A673 (cell line): Measurements from ENCODE around the gene CD4. TPM values are rescaled to one million over a fixed set of nuclear protein-coding genes. Genes with fewer than 3 reads are reported as not detected.

Experiments
- BruUV-seq: library from RNA; stranded (reverse); fragments of 400-500 nt; replicated peaks from 2 replicates; lab custom pipeline; 2021; lab: Mats Ljungman, UMichigan
- CTCF ChIA-PET: fragments of 300-600 bp; sonication (Branson Sonifier 250); formaldehyde crosslinking; loops from one replicate; lab custom pipeline; 2022; ENCODE audit warnings: antibody characterized with exemption; lab: Charles Lee
- POLR2A ChIA-PET: fragments of 300-600 bp; sonication (Branson Sonifier 250); formaldehyde crosslinking; loops from one replicate; lab custom pipeline; 2022; ENCODE audit warnings: antibody characterized with exemption; ENCODE audit not compliant: low non-redundant PET; lab: Charles Lee
- DNase-seq: peaks from one replicate; pipeline ENCODE4 v3.0.0-alpha.2; 2015; ENCODE audit warnings: low spot score
- H3K27ac ChIP-seq: fragments of 200-600 bp; sonication (generic); 2 replicates; pipeline ENCODE4 v1.5.1; 2016; ENCODE audit warnings: mixed run types, low read depth, mild to moderate bottlenecking, mixed read lengths, antibody characterized with exemption, low read length; ENCODE audit not compliant: poor library complexity, severe bottlenecking
- H3K27me3 ChIP-seq: fragments of 200-600 bp; sonication (generic); replicated peaks from 2 replicates; pipeline ENCODE4 v1.6.1; 2017; ENCODE audit warnings: mixed run types, low read depth, mild to moderate bottlenecking, mixed read lengths, antibody characterized with exemption, low read length; ENCODE audit not compliant: insufficient read depth, poor library complexity
- H3K36me3 ChIP-seq: fragments of 200-600 bp; sonication (generic); 2 replicates; pipeline ENCODE4 v1.6.1; 2016; ENCODE audit warnings: mixed run types, mild to moderate bottlenecking, mixed read lengths, antibody characterized with exemption, low read length; ENCODE audit not compliant: insufficient read depth, poor library complexity, severe bottlenecking
- H3K4me1 ChIP-seq: fragments of 200-600 bp; sonication (generic); 2 replicates; pipeline ENCODE4 v1.6.1; 2017; ENCODE audit warnings: mixed run types, mild to moderate bottlenecking, mixed read lengths, antibody characterized with exemption, low read length; ENCODE audit not compliant: insufficient read depth, poor library complexity, severe bottlenecking
- H3K4me3 ChIP-seq: fragments of 200-600 bp; sonication (generic); 2 replicates; pipeline ENCODE4 v1.5.1; 2016; ENCODE audit warnings: low read depth, mixed run types, mild to moderate bottlenecking, mixed read lengths, low read length; ENCODE audit not compliant: poor library complexity, severe bottlenecking
- H3K9me3 ChIP-seq: fragments of 200-600 bp; sonication (generic); 2 replicates; pipeline ENCODE4 v1.6.1; 2016; ENCODE audit warnings: mixed run types, low read depth, mild to moderate bottlenecking, mixed read lengths, antibody characterized with exemption, low read length; ENCODE audit not compliant: poor library complexity, severe bottlenecking
- EZH2 ChIP-seq: fragments of 200-600 bp; sonication (generic); IDR thresholded peaks from 2 replicates; pipeline ENCODE4 v1.6.1; 2017; ENCODE audit warnings: borderline replicate concordance, low read depth, mild to moderate bottlenecking, mixed read lengths, antibody characterized with exemption, low read length; ENCODE audit not compliant: poor library complexity, severe bottlenecking
- intact Hi-C: fragments of 100-400 bp; cut with micrococcal nuclease; formaldehyde crosslinking; loops from one replicate; pipeline ENCODE4 v1.10.0; 2022; ENCODE audit not compliant: unreplicated experiment
- total RNA-seq: library from RNA; stranded (reverse); gene quantifications from 2 replicates; pipeline ENCODE4 v1.2.3, GENCODE V29; 2021
- TF ChIP-seq, protein P1 (sequence below): fragments of 300-800, 200-600 bp; sonication (generic); conservative IDR thresholded peaks from 2 replicates; pipeline ENCODE4 v1.5.1; 2017; ENCODE audit warnings: low read depth, mild to moderate bottlenecking, antibody characterized with exemption, low read length, moderate library complexity, mixed read lengths

CD4 gene
- total RNA-seq, 1 experiment from 2014 or later: not detected

DNA sequence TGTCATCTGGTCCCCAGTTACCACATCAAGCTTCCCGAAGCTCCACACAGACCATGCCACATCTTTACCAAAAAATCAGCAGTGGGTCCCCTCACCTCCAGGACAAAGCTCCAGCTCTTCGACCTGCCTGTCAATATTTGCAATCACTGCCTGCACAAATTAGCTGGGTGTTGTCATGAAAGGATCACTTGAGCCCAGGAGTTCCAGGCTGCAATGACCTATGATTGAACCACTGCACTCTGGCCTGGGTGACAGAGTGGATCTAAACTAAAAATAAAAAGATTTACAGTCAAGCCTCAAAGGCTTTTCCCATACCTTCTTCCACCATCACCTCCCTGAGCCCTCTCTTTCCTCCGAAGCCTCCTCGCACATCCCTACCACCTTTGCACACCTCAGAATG, 7.2 kb downstream of the CD4 start:
- Histone ChIP-seq H3K4me1 (no peaks in the 10 kb centered on the region), H3K27ac (no peak overlapping the region), H3K9me3 (no peaks in the 10 kb centered on the region), H3K36me3 (no peaks in the 10 kb centered on the region), H3K27me3 (no peaks in the 10 kb centered on the region), H3K4me3 (no peak overlapping the region)
- no peak for DNase-seq
- intact Hi-C loops: no loop called here
- BruUV-seq: no TSS peak
- no peak for TF ChIP-seq EZH2
- TF ChIP-seq, protein P1, sequence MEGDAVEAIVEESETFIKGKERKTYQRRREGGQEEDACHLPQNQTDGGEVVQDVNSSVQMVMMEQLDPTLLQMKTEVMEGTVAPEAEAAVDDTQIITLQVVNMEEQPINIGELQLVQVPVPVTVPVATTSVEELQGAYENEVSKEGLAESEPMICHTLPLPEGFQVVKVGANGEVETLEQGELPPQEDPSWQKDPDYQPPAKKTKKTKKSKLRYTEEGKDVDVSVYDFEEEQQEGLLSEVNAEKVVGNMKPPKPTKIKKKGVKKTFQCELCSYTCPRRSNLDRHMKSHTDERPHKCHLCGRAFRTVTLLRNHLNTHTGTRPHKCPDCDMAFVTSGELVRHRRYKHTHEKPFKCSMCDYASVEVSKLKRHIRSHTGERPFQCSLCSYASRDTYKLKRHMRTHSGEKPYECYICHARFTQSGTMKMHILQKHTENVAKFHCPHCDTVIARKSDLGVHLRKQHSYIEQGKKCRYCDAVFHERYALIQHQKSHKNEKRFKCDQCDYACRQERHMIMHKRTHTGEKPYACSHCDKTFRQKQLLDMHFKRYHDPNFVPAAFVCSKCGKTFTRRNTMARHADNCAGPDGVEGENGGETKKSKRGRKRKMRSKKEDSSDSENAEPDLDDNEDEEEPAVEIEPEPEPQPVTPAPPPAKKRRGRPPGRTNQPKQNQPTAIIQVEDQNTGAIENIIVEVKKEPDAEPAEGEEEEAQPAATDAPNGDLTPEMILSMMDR: no peak
- POLR2A ChIA-PET: no interaction called here
- CTCF ChIA-PET: no interaction called here

DNA sequence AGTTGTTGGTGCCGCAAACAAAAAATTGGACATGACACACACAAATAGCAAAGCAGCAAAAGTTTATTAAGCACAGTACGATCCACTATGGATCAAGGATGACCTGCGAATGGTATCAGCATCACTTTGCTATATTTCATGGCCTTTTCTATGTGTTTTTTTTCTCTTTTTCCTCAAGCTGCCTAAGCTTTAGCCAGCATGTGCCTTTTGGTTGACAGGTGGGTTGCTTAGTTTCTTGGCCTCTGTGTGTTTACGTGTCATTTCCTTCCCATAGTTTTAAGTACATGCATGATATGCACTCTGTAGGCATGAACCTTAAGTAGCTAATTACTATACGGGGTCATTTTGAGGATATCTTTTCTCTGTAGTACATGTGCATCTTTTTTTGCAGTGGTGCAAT, 9.8 kb downstream of the CD4 start:
- no peak overlapping the region for H3K27ac ChIP-seq
- no peaks in the 10 kb centered on the region for H3K27me3 ChIP-seq
- no peaks in the 10 kb centered on the region for H3K36me3 ChIP-seq
- TF ChIP-seq, protein P1: no peak
- TF ChIP-seq EZH2: no peak
- no peaks in the 10 kb centered on the region for H3K4me1 ChIP-seq
- ChIA-PET POLR2A (no interaction called here), CTCF (no interaction called here)
- no peak overlapping the region for H3K4me3 ChIP-seq
- intact Hi-C loops: no loop called here
- no TSS peak for BruUV-seq
- no peaks in the 10 kb centered on the region for H3K9me3 ChIP-seq
- DNase-seq: no peak

DNA sequence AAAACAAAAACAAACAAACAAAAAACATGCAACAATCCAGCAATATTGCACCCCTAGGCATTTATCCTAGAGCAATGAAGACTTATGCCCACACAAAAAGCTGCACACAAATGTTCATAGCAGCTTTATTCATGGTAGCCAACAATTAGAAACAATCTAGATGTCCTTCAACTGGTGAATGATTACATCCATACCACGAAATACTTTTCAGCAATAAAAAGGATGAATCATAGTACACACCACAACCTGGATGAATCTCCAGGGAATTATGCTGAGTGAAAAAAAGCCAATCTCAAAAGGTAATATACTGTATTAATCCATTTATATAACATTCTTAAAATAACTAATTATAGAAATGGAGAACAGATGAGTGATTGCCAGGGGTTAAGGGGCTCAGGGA, 17.8 kb downstream of the CD4 start:
- H3K36me3 ChIP-seq: no peaks in the 10 kb centered on the region
- POLR2A ChIA-PET: no interaction called here
- intact Hi-C loops: no loop called here
- H3K4me3 ChIP-seq: no peak overlapping the region
- CTCF ChIA-PET: interaction anchor here (0.7 kb wide), 1 partner anchor 437 kb away, joined by 5 read pairs; no protein-coding TSS in a partner anchor
- no peaks in the 10 kb centered on the region for H3K4me1 ChIP-seq
- no peaks in the 10 kb centered on the region for H3K27me3 ChIP-seq
- H3K27ac ChIP-seq: no peak overlapping the region
- no peak for DNase-seq
- TF ChIP-seq, protein P1: no peak
- TF ChIP-seq EZH2: no peak
- H3K9me3 ChIP-seq: no peaks in the 10 kb centered on the region
- BruUV-seq: no TSS peak
